GM23248 (cell line): ENCODE data around the gene ACSS2.

Experiments used
- EZH2 ChIP-seq: fragments of 200-600 bp; sonication (generic); IDR thresholded peaks from 2 replicates; pipeline ENCODE4 v1.6.1; 2018; ENCODE audit warnings: antibody characterized with exemption, mild to moderate bottlenecking; ENCODE audit not compliant: insufficient read depth, poor library complexity, severe bottlenecking
- EZH2phosphoT487 ChIP-seq: fragments of 200-600 bp; sonication (generic); IDR thresholded peaks from 2 replicates; pipeline ENCODE4 v1.6.1; 2018; ENCODE audit warnings: antibody characterized with exemption, moderate library complexity, mild to moderate bottlenecking, low read depth; ENCODE audit not compliant: insufficient read depth

DNA sequence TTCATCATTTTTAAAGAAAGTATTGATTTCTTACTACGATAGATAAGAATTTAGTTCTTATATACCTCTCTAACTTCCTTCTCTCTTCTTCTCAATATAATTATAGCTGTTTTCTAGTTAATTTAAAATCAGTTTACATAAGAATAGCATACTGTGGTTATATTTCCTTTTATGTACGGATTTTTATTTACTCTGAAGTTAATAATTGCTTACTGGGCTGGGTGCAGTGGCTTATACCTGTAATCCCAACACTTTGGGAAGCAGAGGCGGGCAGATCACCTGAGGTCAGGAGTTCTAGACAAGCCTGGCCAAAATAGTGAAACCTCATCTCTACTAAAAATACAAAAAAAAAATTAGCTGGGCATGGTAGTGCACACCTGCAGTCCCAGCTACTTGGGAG lies 9.7 kb downstream of the ACSS2 start:
- no peak for TF ChIP-seq EZH2
- TF ChIP-seq EZH2phosphoT487, result no peak
